HepG2 (cell line): ENCODE measurements around the gene U2AF1L4. TPM values are rescaled to one million over a fixed set of nuclear protein-coding genes. Genes with fewer than 3 reads are reported as not detected.
A peak's percentile ranks its signal among the peaks of the same experiment; 100 is the strongest.

Source experiments
- MED8 ChIP-seq: sonication (generic); formaldehyde crosslinking; IDR thresholded peaks from 2 replicates; pipeline ENCODE4 v1.8.1; 2023; ENCODE audit warnings: mild to moderate bottlenecking, missing genetic modification reagents; ENCODE audit not compliant: insufficient replicate concordance
- POLR2A ChIP-seq, 2 experiments: IDR thresholded peaks; 2 replicates each; pipeline ENCODE4 v1.6.1; 2011; ENCODE audit warnings: low read depth in 2 of 2, low read length in 2 of 2, mild to moderate bottlenecking in 1 of 2, moderate library complexity in 1 of 2; ENCODE audit not compliant: insufficient read depth in 1 of 2
- U2AF2 ChIP-seq: fragments of 200-400 bp; formaldehyde crosslinking; IDR thresholded peaks from 2 replicates; pipeline ENCODE4 v1.6.1; 2017; ENCODE audit warnings: low read depth, mild to moderate bottlenecking, low read length
- ZNF20 ChIP-seq: sonication (generic); formaldehyde crosslinking; IDR thresholded peaks from 2 replicates; pipeline ENCODE4 v1.4.0; 2020; ENCODE audit warnings: mild to moderate bottlenecking, moderate library complexity, missing genetic modification reagents
- ZNF451 ChIP-seq: sonication (generic); formaldehyde crosslinking; IDR thresholded peaks from 2 replicates; pipeline ENCODE4 v1.5.0; 2020; ENCODE audit warnings: mild to moderate bottlenecking, missing genetic modification reagents
- ZNF563 ChIP-seq: sonication (generic); formaldehyde crosslinking; IDR thresholded peaks from 2 replicates; pipeline ENCODE4 v1.8.0; 2022; ENCODE audit warnings: mild to moderate bottlenecking, moderate library complexity, missing genetic modification reagents
- ZNF598 ChIP-seq: sonication (generic); formaldehyde crosslinking; IDR thresholded peaks from 2 replicates; pipeline ENCODE4 v1.5.1; 2020; ENCODE audit warnings: mild to moderate bottlenecking, missing genetic modification reagents, borderline replicate concordance
- polyA plus RNA-seq, 8 experiments: library from polyadenylated mRNA; depleted of rRNA in 3 of 8; stranded (reverse) in 7 of 8; unstranded in 1 of 8; fragments of >200 nt; fragmentation: Illumina TruSeq in 4 of 8; extraction: Trizol in 4 of 8; gene quantifications; 2 replicates each; pipeline versions ENCODE4 v1.2.1 to v1.2.3, GENCODE V29; 2011 to 2016; ENCODE audit warnings: low read depth in 4 of 8, missing spikeins in 1 of 8, mixed read lengths in 1 of 8; ENCODE audit not compliant: insufficient read depth in 1 of 8
- total RNA-seq, 5 experiments: library from RNA; depleted of rRNA; stranded (reverse); fragments of >200 nt; fragmentation: Illumina TruSeq; extraction: Trizol; gene quantifications; 2 replicates each; pipeline ENCODE4 v1.2.3, GENCODE V29; 2016; ENCODE audit warnings: low read depth in 1 of 5
- TF ChIP-seq, protein P1 (sequence below): sonication (generic); formaldehyde crosslinking; IDR thresholded peaks from 2 replicates; pipeline ENCODE4 v1.4.0; 2020; ENCODE audit warnings: mild to moderate bottlenecking, missing genetic modification reagents
- TF ChIP-seq, protein P2 (sequence below): sonication (generic); formaldehyde crosslinking; IDR thresholded peaks from 2 replicates; pipeline ENCODE4 v1.4.0; 2020; ENCODE audit warnings: low read depth, missing genetic modification reagents
- TF ChIP-seq, protein P3 (sequence below): sonication (generic); formaldehyde crosslinking; IDR thresholded peaks from 2 replicates; pipeline ENCODE4 v1.8.0; 2022; ENCODE audit warnings: mild to moderate bottlenecking, missing genetic modification reagents, moderate library complexity

Gene U2AF1L4
- total and polyA plus RNA-seq, 2 of the 13 experiments (the other 11 are each of a cell fraction or from before 2014, with no cell fraction given): 7.9 to 15.4 TPM

DNA sequence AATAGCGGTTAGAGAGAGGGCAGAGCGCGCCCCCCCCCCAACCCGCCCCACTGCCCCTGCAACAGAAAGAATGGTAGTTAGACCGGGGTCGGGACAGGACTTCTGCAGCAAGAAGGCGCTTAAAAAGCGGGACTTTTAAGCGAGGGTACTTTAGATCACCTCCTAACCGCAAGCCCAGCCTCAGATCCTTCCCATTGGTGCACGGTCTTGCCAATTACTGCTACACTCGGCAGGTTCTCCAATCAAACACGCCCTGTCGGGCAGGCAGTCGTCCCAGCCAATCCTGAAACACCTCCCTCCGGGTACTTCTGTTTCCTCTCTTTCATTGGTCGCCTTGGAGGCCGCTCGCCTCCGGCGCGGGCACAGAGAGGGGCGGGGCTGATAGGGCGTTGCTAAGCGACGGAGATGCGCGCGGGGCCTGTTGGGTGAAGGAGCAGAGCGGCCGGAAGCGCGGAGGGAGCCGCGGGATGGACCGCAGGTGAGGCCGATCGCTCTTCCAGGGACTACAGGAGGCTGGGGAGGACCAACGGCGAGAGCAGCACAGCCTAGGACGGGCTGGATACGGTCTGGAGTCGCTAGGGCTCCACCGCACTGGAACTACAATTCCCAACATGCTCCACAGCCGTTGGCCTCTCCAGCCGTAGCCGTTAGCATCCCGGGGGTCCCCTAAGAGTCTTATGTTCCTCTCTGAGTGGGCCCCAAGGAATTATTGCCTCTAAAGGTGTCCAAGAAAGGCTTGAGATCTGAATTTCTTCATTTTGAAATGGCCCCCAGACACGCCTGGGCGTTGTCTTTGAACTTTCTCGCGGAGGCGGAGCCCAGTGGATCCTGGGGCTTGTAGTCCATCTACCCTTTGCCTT, 12.8 kb upstream of the U2AF1L4 start, which contains the start of gene PROSER3 (continued):
- TF ChIP-seq ZNF20 (CRISPR knock-in tag) (no peak), ZNF563 (no peak), U2AF2 (peak; percentile 72; the same call in 1 of the 2 replicates), ZNF598 (no peak), ZNF451 (no peak), POLR2A (IDR thresholded peaks at IDR 0.05; ENCODE audit: insufficient read depth in 1 of 2, low read depth in 2 of 2, low read length in 2 of 2) (peak; percentile 72 to 77), MED8 (no peak)
- TF ChIP-seq, protein P1, sequence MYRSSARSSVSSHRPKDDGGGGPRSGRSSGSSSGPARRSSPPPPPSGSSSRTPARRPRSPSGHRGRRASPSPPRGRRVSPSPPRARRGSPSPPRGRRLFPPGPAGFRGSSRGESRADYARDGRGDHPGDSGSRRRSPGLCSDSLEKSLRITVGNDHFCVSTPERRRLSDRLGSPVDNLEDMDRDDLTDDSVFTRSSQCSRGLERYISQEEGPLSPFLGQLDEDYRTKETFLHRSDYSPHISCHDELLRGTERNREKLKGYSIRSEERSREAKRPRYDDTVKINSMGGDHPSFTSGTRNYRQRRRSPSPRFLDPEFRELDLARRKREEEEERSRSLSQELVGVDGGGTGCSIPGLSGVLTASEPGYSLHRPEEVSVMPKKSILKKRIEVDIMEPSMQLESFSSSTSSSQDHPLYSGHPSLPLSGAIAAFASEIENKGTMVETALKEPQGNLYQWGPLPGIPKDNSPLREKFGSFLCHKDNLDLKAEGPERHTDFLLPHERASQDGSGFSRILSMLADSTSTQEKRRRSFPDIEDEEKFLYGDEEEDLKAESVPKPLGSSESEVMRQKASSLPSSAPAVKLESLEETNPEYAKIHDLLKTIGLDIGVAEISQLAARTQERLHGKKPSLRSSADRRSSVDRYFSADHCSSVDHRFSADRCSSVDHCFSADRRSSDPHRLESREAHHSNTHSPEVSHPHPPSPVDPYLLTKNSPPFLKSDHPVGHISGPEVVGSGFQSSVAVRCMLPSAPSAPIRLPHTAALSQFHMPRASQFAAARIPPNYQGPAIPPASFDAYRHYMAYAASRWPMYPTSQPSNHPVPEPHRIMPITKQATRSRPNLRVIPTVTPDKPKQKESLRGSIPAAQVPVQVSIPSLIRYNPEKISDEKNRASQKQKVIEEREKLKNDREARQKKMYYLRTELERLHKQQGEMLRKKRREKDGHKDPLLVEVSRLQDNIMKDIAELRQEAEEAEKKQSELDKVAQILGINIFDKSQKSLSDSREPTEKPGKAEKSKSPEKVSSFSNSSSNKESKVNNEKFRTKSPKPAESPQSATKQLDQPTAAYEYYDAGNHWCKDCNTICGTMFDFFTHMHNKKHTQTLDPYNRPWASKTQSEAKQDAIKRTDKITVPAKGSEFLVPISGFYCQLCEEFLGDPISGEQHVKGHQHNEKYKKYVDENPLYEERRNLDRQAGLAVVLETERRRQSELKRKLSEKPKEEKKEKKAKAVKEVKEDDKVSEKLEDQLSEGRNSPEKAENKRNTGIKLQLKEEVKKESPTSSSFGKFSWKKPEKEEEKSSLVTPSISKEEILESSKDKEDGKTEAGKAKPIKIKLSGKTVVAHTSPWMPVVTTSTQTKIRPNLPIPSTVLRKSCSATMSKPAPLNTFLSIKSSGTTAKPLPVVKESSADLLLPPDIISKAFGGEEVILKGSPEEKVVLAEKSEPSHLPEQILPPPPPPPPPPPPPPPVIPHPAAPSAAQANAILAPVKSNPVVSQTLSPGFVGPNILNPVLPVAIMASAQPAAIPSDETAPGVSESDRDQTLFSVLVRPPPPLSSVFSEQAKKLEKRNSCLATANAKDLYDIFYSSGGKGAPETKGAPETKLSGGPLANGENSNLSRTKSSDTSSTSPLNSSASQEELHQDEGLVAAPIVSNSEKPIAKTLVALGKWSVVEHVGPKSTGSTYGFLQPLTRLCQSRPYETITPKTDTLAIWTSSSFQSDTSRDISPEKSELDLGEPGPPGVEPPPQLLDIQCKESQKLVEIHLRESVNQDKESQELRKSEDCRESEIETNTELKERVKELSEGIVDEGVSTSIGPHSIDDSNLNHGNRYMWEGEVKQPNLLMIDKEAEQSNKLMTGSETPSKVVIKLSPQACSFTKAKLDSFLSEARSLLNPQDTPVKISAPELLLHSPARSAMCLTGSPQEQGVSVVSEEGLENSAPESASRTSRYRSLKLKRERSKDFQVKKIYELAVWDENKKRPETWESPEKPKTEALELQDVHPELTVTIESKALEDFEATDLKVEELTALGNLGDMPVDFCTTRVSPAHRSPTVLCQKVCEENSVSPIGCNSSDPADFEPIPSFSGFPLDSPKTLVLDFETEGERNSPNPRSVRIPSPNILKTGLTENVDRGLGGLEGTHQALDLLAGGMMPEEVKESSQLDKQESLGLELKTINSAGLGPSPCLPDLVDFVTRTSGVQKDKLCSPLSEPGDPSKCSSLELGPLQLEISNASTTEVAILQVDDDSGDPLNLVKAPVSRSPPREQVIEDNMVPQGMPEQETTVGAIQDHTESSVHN (CRISPR knock-in tag): 0 out of 2 replicates have a peak, but pooled peaks have one; percentile 35
- TF ChIP-seq, protein P2, sequence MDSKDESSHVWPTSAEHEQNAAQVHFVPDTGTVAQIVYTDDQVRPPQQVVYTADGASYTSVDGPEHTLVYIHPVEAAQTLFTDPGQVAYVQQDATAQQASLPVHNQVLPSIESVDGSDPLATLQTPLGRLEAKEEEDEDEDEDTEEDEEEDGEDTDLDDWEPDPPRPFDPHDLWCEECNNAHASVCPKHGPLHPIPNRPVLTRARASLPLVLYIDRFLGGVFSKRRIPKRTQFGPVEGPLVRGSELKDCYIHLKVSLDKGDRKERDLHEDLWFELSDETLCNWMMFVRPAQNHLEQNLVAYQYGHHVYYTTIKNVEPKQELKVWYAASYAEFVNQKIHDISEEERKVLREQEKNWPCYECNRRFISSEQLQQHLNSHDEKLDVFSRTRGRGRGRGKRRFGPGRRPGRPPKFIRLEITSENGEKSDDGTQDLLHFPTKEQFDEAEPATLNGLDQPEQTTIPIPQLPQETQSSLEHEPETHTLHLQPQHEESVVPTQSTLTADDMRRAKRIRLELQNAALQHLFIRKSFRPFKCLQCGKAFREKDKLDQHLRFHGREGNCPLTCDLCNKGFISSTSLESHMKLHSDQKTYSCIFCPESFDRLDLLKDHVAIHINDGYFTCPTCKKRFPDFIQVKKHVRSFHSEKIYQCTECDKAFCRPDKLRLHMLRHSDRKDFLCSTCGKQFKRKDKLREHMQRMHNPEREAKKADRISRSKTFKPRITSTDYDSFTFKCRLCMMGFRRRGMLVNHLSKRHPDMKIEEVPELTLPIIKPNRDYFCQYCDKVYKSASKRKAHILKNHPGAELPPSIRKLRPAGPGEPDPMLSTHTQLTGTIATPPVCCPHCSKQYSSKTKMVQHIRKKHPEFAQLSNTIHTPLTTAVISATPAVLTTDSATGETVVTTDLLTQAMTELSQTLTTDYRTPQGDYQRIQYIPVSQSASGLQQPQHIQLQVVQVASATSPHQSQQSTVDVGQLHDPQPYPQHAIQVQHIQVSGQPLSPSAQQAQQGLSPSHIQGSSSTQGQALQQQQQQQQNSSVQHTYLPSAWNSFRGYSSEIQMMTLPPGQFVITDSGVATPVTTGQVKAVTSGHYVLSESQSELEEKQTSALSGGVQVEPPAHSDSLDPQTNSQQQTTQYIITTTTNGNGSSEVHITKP: no peak
- TF ChIP-seq, protein P3, sequence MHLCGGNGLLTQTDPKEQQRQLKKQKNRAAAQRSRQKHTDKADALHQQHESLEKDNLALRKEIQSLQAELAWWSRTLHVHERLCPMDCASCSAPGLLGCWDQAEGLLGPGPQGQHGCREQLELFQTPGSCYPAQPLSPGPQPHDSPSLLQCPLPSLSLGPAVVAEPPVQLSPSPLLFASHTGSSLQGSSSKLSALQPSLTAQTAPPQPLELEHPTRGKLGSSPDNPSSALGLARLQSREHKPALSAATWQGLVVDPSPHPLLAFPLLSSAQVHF (CRISPR knock-in tag): no peak
